Ureter (tissue), 1 donor: ENCODE data around the gene ARL5A. TPM values are rescaled to one million over a fixed set of nuclear protein-coding genes. Genes with fewer than 3 reads are reported as not detected.

Experiments
- DNase-seq: peaks from one replicate; pipeline ENCODE4 v3.0.0-alpha.2; 2020; ENCODE audit warnings: low spot score
- total RNA-seq: library from RNA; stranded (reverse); gene quantifications from one replicate; pipeline ENCODE4 v1.2.4, GENCODE V29; 2023
- donor health status: DM: yes; HTN: yes; CAD: no.

The ARL5A gene
- total RNA-seq, 1 donor from 2014 or later, result 39.8 TPM

GRCh38 chr2:151840216-151841046, 12.2 kb upstream of the ARL5A start:
- DNase-seq, result no peak

- no peak for DNase-seq
These were observed 9.7 kb upstream of the ARL5A start for GRCh38 chr2:151837926-151838325.

GRCh38 chr2:151833984-151834383, 5.8 kb upstream of the ARL5A start:
- no peak for DNase-seq

DNA sequence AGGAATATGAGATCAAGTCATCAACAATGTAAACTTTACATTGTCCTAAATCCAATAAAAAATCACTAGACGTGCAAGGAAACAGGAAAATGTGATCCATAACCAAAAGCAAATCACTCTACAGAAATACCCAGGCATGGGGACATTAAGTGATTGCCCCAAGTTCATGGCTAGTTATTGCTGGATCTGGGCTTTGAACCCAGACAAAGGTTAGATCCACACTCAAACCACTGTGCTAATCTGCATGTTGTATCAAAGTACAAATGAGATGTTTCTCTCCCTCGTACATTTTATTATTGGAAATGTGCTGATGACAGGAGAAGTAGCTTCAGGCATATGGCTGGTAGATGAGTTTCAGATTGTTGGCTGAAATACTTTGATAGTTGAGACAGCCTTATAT, 2.7 kb upstream of the ARL5A start:
- DNase-seq, result no peak

DNA sequence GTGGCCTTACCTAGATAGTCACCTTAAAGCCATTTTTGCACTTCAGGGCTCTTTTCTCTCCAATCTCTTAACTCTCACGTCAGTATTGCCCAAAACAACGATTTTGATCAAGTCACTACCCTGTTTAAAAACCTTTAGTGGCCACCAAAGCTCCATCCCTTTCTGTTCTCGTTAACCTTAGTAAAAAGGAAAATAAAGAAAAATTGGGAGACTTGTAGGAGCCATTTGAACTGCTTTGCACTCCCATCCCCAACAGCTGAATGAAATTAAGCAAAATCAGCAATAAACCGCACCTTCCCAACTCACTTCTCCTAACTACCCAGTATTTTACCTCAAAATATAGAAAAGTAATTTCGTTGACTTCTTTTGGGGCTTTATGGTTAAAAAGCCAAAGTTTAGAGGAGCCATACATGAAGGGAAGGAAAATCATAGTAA, 686 bp upstream of the ARL5A start:
- no peak for DNase-seq

DNA sequence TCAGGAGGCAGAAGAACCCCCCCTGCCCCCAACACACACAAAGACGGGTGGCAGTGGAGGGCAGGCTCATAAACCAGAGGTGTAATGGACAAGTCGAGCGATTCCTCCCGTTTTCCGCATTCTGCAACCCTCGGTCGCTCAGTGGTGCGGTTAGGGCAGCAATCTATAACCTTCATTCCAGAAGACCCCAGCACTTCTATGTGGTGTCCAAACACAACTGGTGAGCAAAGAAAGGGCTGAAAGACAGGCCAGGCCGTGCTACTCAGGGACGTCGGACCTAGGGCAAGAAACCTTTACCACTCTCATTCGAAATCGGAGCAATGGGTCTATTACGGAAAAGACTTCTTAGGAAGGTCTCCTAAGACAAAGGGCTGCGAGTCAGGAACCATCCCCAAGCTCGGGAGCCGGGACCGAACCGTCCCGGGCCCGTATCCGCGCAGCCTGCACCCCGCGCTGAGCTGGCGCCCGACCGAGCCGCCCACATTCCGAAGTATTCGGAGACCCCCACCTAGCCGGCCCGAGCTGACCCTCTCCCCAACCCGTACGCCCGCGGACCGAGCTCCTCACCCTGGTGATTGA, 568 bp downstream of the ARL5A start:
- DNase-seq, result no peak

- no peak for DNase-seq
These were observed 1.5 kb downstream of the ARL5A start for GRCh38 chr2:151826737-151827157.

- DNase-seq, result no peak
These were observed 3.3 kb downstream of the ARL5A start for GRCh38 chr2:151824886-151825285.

GRCh38 chr2:151823651-151824050, 4.6 kb downstream of the ARL5A start:
- no peak for DNase-seq

DNA sequence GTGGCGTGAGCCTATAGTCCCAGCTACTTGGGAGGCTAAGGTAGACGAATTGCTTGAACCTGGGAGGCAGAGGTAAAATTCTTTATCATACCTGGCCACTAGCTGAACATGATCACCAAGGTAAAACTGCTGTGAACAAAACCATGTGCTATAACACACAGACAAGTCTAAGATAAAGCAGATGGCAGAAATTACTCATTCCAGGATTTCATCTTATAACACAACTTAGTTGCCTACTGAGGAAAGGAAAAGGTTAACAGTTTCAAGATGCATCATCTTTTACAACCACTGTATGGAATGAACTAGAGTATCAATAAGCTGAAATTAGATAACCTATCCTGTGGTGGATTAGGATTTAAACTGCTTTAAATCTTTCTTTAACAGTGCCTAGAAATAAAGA, 8.3 kb downstream of the ARL5A start:
- no peak for DNase-seq

DNA sequence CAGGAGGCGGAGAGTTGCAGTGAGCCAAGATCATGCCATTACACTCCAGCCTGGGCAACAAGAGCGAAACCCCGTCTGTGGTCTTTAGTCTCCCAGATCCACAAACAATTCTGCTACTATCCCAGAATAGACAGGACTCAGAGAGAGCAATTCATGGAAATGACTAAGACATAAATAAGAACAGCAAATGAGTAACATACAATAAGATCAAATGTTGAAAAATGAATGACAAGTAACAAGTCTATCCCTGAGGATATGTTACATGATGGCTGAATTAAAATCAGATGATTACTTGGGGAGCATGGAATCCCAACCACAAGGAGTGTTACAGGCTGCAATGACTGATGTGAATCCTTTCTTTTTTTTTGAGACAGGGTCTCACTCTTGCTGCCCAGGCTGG, 10.3 kb downstream of the ARL5A start:
- DNase-seq, result no peak

- DNase-seq, result no peak
These were observed 11.4 kb downstream of the ARL5A start for GRCh38 chr2:151816843-151817242.

- DNase-seq, result no peak
These were observed 12.3 kb downstream of the ARL5A start for GRCh38 chr2:151815821-151816489.

GRCh38 chr2:151810489-151810888, 17.7 kb downstream of the ARL5A start:
- no peak for DNase-seq

- no peak for DNase-seq
These were observed 19.2 kb downstream of the ARL5A start for GRCh38 chr2:151809073-151809383.

GRCh38 chr2:151808258-151809072, 19.8 kb downstream of the ARL5A start:
- DNase-seq, result no peak

DNA sequence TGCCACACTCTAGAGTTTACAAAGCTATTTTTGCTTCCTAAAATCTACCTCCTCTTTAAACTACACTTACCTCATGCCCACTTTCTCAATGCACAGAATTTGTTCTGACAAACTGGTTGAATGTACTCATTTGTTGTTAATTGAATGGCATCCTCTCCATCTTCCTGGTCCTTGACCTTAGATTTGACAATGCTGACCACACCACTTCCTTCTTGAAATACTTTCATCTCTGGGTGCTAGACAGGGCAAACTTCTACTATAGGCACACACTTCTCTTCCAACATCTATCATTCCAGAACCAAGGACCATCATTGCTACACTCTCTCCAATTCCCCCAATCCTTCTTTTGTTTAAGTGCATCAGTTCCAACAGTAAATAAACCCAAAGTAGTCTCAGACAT, 22.3 kb downstream of the ARL5A start:
- no peak for DNase-seq

DNA sequence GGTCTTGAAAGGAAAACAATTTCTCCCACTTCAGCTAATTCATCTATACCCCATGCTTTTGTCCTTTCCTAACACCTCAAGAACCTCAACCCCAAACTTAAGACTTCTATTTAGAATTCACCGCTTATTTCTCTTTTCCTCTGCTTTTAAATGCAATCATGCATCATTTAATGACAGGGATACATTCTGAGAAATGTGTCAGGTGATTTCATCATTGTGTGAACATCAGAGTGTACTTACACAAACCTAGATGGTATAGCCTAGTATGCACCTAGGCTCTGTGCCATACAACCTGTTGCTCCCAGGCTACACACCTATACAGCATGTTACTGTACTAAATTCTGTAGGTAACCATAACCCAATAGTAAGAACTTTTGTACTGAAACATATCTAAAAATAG, 22.9 kb downstream of the ARL5A start:
- no peak for DNase-seq

DNA sequence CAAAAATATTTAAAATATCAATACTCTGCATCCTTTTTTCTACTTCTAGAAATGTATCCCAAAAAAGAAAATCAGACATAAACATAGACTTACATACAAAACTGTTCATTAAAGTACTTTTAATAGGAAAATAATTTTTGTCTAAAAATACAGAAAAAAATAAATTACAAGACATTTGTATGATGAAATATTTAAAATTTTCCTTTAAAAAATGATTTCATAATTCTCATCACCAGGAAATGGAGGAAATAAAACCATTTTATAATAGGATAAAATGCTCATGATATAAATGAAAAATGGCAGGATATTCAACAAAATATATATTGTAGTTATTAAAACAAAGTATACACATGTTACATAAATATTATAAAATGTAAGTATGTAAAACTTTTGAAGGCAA, 24.4 kb downstream of the ARL5A start:
- no peak for DNase-seq

DNA sequence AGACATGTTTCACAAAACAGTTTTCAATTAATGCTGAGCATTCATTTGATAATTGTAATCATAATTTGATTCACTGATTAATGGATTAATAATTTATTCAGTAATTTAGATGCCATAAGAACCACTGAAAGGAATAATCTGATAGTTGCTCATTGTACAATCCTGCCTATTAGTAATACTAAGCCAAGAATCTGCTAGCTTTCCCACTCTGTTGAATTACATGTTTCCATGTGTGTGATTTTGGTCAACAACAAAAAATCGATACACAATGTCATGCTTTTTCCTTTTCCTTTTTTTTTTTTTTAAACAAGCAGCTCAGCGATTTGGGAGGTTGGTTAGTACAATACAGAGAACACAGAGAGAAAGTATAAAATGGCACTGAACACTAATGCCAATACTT, 25.9 kb downstream of the ARL5A start:
- no peak for DNase-seq

- no peak for DNase-seq
These were observed 28.3 kb downstream of the ARL5A start for GRCh38 chr2:151799886-151800292.

- DNase-seq, result no peak
These were observed 31.4 kb downstream of the ARL5A start for GRCh38 chr2:151796774-151797173.
